ENCODE data around the gene BAX. TPM values are rescaled to one million over a fixed set of nuclear protein-coding genes. Genes with fewer than 3 reads are reported as not detected.

The BAX gene
- total and polyA plus RNA-seq, 2 of the 13 experiments (the other 11 are each of a cell fraction or from before 2014, with no cell fraction given), result 139 to 176 TPM

DNA sequence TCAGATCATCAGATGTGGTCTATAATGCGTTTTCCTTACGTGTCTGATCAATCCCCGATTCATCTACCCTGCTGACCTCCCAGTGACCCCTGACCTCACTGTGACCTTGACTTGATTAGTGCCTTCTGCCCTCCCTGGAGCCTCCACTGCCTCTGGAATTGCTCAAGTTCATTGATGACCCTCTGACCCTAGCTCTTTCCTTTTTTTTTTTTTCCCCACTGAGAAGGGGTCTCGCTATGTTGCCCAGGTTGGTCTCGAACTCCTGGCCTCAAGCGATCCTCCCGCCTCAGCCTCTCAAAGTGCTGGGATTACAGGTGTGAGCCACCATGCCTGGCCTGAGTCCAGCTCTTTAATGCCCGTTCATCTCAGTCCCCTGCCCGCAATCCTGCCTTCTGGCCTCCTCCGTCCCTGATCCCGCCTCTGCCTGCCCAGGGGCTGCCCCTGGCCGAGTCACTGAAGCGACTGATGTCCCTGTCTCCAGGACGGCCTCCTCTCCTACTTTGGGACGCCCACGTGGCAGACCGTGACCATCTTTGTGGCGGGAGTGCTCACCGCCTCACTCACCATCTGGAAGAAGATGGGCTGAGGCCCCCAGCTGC is 6.5 kb downstream of the BAX start (continued):
- TF ChIP-seq, protein P1, sequence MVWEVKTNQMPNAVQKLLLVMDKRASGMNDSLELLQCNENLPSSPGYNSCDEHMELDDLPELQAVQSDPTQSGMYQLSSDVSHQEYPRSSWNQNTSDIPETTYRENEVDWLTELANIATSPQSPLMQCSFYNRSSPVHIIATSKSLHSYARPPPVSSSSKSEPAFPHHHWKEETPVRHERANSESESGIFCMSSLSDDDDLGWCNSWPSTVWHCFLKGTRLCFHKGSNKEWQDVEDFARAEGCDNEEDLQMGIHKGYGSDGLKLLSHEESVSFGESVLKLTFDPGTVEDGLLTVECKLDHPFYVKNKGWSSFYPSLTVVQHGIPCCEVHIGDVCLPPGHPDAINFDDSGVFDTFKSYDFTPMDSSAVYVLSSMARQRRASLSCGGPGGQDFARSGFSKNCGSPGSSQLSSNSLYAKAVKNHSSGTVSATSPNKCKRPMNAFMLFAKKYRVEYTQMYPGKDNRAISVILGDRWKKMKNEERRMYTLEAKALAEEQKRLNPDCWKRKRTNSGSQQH (CRISPR knock-in tag; IDR thresholded peaks at IDR 0.05; ENCODE audit: low read depth), result no peak
- TF ChIP-seq ZHX2 (IDR thresholded peaks at IDR 0.05; ENCODE audit: low read depth) (no peak), ZHX2 (CRISPR knock-in tag; IDR thresholded peaks at IDR 0.05; ENCODE audit: borderline replicate concordance) (no peak), ZBTB3 (CRISPR knock-in tag; IDR thresholded peaks at IDR 0.05; ENCODE audit: borderline replicate concordance, low read depth) (no peak), ZNF607 (CRISPR knock-in tag; IDR thresholded peaks at IDR 0.05; ENCODE audit: borderline replicate concordance) (no peak), CHD2 (IDR thresholded peaks at IDR 0.05; ENCODE audit: low read depth, low read length) (no peak), NR2C2 (CRISPR knock-in tag; IDR thresholded peaks at IDR 0.05; ENCODE audit: borderline replicate concordance) (peak; percentile 91), BATF2 (CRISPR knock-in tag; IDR thresholded peaks at IDR 0.05) (peak; percentile 70; the same call in 1 of the 2 replicates), RORA (CRISPR knock-in tag; IDR thresholded peaks at IDR 0.05) (no peak), ZZZ3 (CRISPR knock-in tag; IDR thresholded peaks at IDR 0.05; ENCODE audit: borderline replicate concordance) (no peak), ZNF512 (CRISPR knock-in tag; IDR thresholded peaks at IDR 0.05) (no peak)
- TF ChIP-seq, protein P2, sequence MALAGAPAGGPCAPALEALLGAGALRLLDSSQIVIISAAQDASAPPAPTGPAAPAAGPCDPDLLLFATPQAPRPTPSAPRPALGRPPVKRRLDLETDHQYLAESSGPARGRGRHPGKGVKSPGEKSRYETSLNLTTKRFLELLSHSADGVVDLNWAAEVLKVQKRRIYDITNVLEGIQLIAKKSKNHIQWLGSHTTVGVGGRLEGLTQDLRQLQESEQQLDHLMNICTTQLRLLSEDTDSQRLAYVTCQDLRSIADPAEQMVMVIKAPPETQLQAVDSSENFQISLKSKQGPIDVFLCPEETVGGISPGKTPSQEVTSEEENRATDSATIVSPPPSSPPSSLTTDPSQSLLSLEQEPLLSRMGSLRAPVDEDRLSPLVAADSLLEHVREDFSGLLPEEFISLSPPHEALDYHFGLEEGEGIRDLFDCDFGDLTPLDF (CRISPR knock-in tag; IDR thresholded peaks at IDR 0.05), result no peak
- TF ChIP-seq, protein P3, sequence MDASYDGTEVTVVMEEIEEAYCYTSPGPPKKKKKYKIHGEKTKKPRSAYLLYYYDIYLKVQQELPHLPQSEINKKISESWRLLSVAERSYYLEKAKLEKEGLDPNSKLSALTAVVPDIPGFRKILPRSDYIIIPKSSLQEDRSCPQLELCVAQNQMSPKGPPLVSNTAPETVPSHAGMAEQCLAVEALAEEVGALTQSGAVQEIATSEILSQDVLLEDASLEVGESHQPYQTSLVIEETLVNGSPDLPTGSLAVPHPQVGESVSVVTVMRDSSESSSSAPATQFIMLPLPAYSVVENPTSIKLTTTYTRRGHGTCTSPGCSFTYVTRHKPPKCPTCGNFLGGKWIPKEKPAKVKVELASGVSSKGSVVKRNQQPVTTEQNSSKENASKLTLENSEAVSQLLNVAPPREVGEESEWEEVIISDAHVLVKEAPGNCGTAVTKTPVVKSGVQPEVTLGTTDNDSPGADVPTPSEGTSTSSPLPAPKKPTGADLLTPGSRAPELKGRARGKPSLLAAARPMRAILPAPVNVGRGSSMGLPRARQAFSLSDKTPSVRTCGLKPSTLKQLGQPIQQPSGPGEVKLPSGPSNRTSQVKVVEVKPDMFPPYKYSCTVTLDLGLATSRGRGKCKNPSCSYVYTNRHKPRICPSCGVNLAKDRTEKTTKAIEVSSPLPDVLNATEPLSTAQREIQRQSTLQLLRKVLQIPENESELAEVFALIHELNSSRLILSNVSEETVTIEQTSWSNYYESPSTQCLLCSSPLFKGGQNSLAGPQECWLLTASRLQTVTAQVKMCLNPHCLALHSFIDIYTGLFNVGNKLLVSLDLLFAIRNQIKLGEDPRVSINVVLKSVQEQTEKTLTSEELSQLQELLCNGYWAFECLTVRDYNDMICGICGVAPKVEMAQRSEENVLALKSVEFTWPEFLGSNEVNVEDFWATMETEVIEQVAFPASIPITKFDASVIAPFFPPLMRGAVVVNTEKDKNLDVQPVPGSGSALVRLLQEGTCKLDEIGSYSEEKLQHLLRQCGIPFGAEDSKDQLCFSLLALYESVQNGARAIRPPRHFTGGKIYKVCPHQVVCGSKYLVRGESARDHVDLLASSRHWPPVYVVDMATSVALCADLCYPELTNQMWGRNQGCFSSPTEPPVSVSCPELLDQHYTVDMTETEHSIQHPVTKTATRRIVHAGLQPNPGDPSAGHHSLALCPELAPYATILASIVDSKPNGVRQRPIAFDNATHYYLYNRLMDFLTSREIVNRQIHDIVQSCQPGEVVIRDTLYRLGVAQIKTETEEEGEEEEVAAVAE (CRISPR knock-in tag; IDR thresholded peaks at IDR 0.05; ENCODE audit: borderline replicate concordance), result no peak
